ENCODE measurements around the gene SCAANT1.

DNA sequence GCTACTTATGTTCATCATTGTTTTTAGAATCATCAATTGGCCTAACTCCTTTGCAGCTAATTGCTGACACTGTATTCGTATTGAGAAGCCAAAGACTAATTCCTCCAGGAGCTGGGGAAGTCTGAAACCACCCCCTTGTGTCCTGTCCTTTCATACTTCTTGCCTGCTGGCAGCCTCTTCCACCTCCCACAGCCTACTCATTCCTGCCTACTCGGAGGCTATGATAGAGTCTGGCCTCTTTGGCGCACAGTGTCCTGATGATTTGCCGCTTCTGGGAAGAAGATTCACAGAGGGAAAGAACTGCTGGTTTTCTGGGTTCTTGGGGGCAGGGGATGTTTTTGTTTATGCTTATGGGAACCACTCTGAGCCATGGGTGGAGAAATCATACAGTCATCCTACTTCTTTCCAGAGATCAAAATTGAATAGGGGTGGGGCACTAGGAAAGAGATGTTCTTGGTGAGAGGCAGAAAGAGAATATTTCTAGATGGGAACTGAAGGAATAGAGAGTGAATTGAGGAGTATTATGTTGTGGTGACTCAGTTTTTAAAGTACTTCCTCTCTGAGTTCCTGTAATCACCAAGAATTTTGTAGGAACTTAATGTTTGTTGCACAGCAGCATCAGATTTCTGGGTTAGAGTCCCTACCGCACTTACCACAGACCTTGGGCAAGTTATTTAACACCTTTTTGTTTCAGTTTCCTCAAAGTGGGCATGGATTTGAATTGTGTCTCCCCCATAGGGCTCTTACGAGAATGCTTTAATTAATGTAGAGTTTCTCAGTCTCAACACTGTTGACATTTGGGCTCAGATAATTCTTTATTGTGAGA lies 22.1 kb upstream of the SCAANT1 start:
- TF ChIP-seq, protein P1, sequence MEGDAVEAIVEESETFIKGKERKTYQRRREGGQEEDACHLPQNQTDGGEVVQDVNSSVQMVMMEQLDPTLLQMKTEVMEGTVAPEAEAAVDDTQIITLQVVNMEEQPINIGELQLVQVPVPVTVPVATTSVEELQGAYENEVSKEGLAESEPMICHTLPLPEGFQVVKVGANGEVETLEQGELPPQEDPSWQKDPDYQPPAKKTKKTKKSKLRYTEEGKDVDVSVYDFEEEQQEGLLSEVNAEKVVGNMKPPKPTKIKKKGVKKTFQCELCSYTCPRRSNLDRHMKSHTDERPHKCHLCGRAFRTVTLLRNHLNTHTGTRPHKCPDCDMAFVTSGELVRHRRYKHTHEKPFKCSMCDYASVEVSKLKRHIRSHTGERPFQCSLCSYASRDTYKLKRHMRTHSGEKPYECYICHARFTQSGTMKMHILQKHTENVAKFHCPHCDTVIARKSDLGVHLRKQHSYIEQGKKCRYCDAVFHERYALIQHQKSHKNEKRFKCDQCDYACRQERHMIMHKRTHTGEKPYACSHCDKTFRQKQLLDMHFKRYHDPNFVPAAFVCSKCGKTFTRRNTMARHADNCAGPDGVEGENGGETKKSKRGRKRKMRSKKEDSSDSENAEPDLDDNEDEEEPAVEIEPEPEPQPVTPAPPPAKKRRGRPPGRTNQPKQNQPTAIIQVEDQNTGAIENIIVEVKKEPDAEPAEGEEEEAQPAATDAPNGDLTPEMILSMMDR (conservative IDR thresholded peaks at IDR 0.05 in 1 of 2, IDR thresholded peaks at IDR 0.05 in 1 of 2; ENCODE audit: low read depth in 1 of 2, low read length in 2 of 2), result no peak
- no peak for TF ChIP-seq EZH2 (IDR thresholded peaks at IDR 0.05; ENCODE audit: low read length, missing control alignments)

Measured in fibroblast of lung (primary cell).